Measurements from ENCODE around the gene NMB.
A peak's percentile ranks its signal among the peaks of the same experiment; 100 is the strongest.

The NMB gene

DNA sequence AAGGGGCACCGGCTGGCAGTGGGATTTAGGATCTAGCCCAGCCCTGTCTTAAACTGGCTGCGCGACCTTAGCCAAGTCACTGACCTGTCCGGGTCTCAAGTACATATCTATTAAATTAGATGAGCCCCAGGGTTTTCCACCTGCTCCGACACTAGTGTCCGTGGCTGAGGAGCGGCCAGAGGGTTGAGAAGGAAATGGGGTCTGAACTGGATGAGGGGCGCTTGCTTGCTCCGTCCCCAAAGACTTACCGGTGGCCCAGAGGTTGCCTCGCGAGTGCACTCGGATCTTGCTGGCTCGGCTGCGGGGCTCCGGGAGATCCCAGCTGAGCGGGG, 285 bp downstream of the NMB start:
- Histone ChIP-seq H3K4me3 (replicated peaks; ENCODE audit: insufficient read depth, low read length) (peak overlapping the region; percentile 53), H3K27ac (replicated peaks) (no peak overlapping the region; the same call in 1 of the 2 replicates), H3K27me3 (ENCODE audit: insufficient read depth, poor library complexity, severe bottlenecking) (no peaks in the 10 kb centered on the region)
- no peak for DNase-seq (ENCODE audit: low read depth in 1 of 2, low spot score in 1 of 2)
- TF ChIP-seq GABPA (IDR thresholded peaks at IDR 0.05; ENCODE audit: low read depth), result no peak
- no peak for TF ChIP-seq REST (IDR thresholded peaks at IDR 0.05; ENCODE audit: insufficient replicate concordance, low read depth)
- TF ChIP-seq SPI1 (IDR thresholded peaks at IDR 0.05; ENCODE audit: borderline replicate concordance, low read depth), result no peak
- no peak for TF ChIP-seq POLR2AphosphoS5 (IDR thresholded peaks at IDR 0.05; ENCODE audit: low read depth)
- TF ChIP-seq CTCF (IDR thresholded peaks at IDR 0.05; ENCODE audit: insufficient read depth, low read length), result no peak

GRCh38 chr15:84656972-84657371, 1.0 kb downstream of the NMB start:
- no peak for DNase-seq (ENCODE audit: low read depth in 1 of 2, low spot score in 1 of 2)
- Histone ChIP-seq H3K4me3 (replicated peaks; ENCODE audit: insufficient read depth, low read length) (no peak overlapping the region), H3K27me3 (ENCODE audit: insufficient read depth, poor library complexity, severe bottlenecking) (no peaks in the 10 kb centered on the region), H3K27ac (replicated peaks) (no peak overlapping the region)
- TF ChIP-seq CTCF (IDR thresholded peaks at IDR 0.05; ENCODE audit: insufficient read depth, low read length), result no peak
- TF ChIP-seq REST (IDR thresholded peaks at IDR 0.05; ENCODE audit: insufficient replicate concordance, low read depth), result no peak
- no peak for TF ChIP-seq SPI1 (IDR thresholded peaks at IDR 0.05; ENCODE audit: borderline replicate concordance, low read depth)
- TF ChIP-seq POLR2AphosphoS5 (IDR thresholded peaks at IDR 0.05; ENCODE audit: low read depth), result no peak
- no peak for TF ChIP-seq GABPA (IDR thresholded peaks at IDR 0.05; ENCODE audit: low read depth)

DNA sequence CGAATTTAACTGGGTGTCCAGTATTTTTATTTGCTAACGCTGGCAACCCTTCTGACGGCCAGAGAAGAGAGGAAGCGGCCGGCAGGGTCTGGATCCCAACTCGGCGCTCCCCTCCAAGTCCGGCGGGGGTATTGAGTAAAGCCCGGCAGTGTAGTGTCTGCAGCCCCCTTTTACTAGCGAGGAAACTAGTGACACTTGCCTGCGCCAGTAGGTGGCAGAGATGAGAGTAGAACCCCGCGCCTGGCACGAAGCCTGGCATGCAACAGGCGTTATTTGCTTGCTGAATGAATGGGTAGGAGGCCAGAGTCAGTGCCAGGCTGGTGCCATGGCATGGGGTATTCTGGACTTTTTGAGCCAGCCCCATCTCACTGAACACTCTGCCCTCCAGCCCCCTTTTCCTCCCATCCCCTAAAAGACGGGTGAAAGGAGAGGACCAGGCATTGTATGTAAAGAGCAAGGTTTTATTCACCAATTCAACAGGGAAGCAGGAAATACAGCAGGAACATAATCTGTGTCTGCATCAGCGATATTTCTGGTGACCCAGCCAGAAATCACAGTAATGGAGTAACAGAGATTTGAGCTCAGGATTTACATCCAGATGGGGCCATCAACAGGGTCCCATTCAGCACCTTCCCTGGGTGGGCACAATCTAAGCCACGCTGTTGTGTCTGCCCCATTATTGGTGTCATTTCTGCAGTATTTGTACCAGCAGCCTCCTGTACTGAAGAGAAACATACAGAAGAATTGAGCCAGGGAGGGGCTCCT, 3.1 kb downstream of the NMB start:
- Histone ChIP-seq H3K27ac (replicated peaks) (peak overlapping the region; percentile 92), H3K27me3 (ENCODE audit: insufficient read depth, poor library complexity, severe bottlenecking) (no peaks in the 10 kb centered on the region), H3K4me3 (replicated peaks; ENCODE audit: insufficient read depth, low read length) (peak overlapping the region; percentile 85)
- peak; percentile 64 to 88 for DNase-seq (ENCODE audit: low read depth in 1 of 2, low spot score in 1 of 2)
- TF ChIP-seq REST (IDR thresholded peaks at IDR 0.05; ENCODE audit: insufficient replicate concordance, low read depth) (no peak), CTCF (IDR thresholded peaks at IDR 0.05; ENCODE audit: insufficient read depth, low read length) (peak; percentile 64)

Measured in HL-60 (cell line).